ENCODE results near the gene CILP2.

The CILP2 gene

GRCh38 chr19:19528721-19529490 lies 9.2 kb upstream of the CILP2 start, which contains the start of gene YJEFN3:
Gene YJEFN3, plus strand, starts transcription at chr19:19528911. Its CDS starts 22 bp downstream, at chr19:19528933.
- DNase-seq, result peak; percentile 53

GRCh38 chr19:19529783-19530422 lies 8.2 kb upstream of the CILP2 start:
- DNase-seq, result no peak

- DNase-seq, result no peak
Observed at GRCh38 chr19:19530423-19530804, 7.7 kb upstream of the CILP2 start.

- no peak for DNase-seq
Observed at GRCh38 chr19:19530889-19531288, 7.2 kb upstream of the CILP2 start.

- DNase-seq, result peak; percentile 77
Observed at GRCh38 chr19:19531951-19532805, 5.9 kb upstream of the CILP2 start.

- DNase-seq, result no peak
Observed at GRCh38 chr19:19532806-19533701, 5.0 kb upstream of the CILP2 start.

- no peak for DNase-seq
Observed at GRCh38 chr19:19533841-19534240, 4.2 kb upstream of the CILP2 start.

- no peak for DNase-seq
Observed at GRCh38 chr19:19534556-19535265, 3.4 kb upstream of the CILP2 start.

GRCh38 chr19:19535311-19536191 lies 2.5 kb upstream of the CILP2 start:
- DNase-seq, result no peak

- peak; percentile 50 for DNase-seq
Observed at GRCh38 chr19:19537075-19538048, 703 bp upstream of the CILP2 start.

- no peak for DNase-seq
Observed at GRCh38 chr19:19538785-19539166, 711 bp downstream of the CILP2 start.

GRCh38 chr19:19539698-19540063 lies 1.6 kb downstream of the CILP2 start:
- DNase-seq, result no peak

GRCh38 chr19:19540064-19540714 lies 2.1 kb downstream of the CILP2 start:
- DNase-seq, result peak; percentile 61

- no peak for DNase-seq
Observed at GRCh38 chr19:19540715-19541515, 2.9 kb downstream of the CILP2 start.

- no peak for DNase-seq
Observed at GRCh38 chr19:19541616-19542015, 3.6 kb downstream of the CILP2 start.

- DNase-seq, result no peak
Observed at GRCh38 chr19:19542507-19542906, 4.4 kb downstream of the CILP2 start.

GRCh38 chr19:19543101-19543500 lies 5.0 kb downstream of the CILP2 start:
- DNase-seq, result no peak

- DNase-seq, result no peak
Observed at GRCh38 chr19:19543640-19544039, 5.6 kb downstream of the CILP2 start.
